Right lobe of liver (tissue), 6 donors: ENCODE results near the gene STAT5B. TPM values are rescaled to one million over a fixed set of nuclear protein-coding genes. Genes with fewer than 3 reads are reported as not detected.

Experiments used
- ATAC-seq, 4 donors: fragments of 200-7000 bp; cut with Tn5 transposase; one replicate each; pipeline ENCODE4 v1.9.1; 2020; ENCODE audit warnings: mild to moderate bottlenecking in 4 of 4, moderate library complexity in 4 of 4
- DNase-seq, 3 donors: peaks; one replicate each; pipeline ENCODE4 v3.0.0-alpha.2; 2020
- H3K27ac ChIP-seq, 3 donors: fragments of 200-600 bp; one replicate each; pipeline ENCODE4 v1.8.0; 2022
- H3K27me3 ChIP-seq, 2 donors: fragments of 200-600 bp; one replicate each; pipeline ENCODE4 v1.8.0; 2022
- H3K36me3 ChIP-seq, 4 donors: fragments of 200-600 bp; sonication (generic) in 1 of 4; one replicate each; pipeline versions ENCODE4 v1.5.1 to v1.8.0; 2017 to 2022; ENCODE audit warnings: control low read depth in 1 of 4
- H3K4me1 ChIP-seq, 4 donors: fragments of 200-600 bp; sonication (generic) in 1 of 4; one replicate each; pipeline versions ENCODE4 v1.5.1 to v1.8.0; 2017 to 2022; ENCODE audit warnings: control low read depth in 1 of 4
- H3K4me3 ChIP-seq, 3 donors: fragments of 200-600 bp; one replicate each; pipeline ENCODE4 v1.8.0; 2022
- H3K9me3 ChIP-seq, 4 donors: fragments of 200-600 bp; sonication (generic) in 1 of 4; one replicate each; pipeline versions ENCODE4 v1.5.1 to v1.8.0; 2017 to 2022; ENCODE audit warnings: control low read depth in 1 of 4
- POLR2A ChIP-seq: fragments of 450-650 bp; IDR thresholded peaks from one replicate; pipeline ENCODE4 v1.6.1; 2017; ENCODE audit warnings: antibody characterized with exemption, mild to moderate bottlenecking
- WGBS: methylation state at CpG from one replicate; pipeline ENCODE4 v1.1.6; 2018; ENCODE audit warnings: low coverage, low lambda C conversion rate; ENCODE audit not compliant: insufficient coverage; ENCODE audit errors: missing lambda C conversion rate; 5-methylcytosine and 5-hydroxymethylcytosine counted together
- intact Hi-C, 2 donors: fragments of 100-400 bp; cut with DNase I; formaldehyde crosslinking; loops; one replicate each; pipeline versions ENCODE4 v1.11.2 to v1.14.1; 2022
- total RNA-seq, 6 experiments: library from RNA; depleted of rRNA in 2 of 6; stranded (reverse); fragments of >200 nt in 2 of 6; fragmentation: NEBNext Ultra II Directional in 3 of 6; extraction: Animal tissue kit (Norgen Biotek cat#: 25700) in 3 of 6; gene quantifications; one replicate each; pipeline versions ENCODE4 v1.1.0 to v1.2.4, GENCODE V29; 2016 to 2023
- TF ChIP-seq, protein P1 (sequence below), 4 donors: fragments of 200-600 bp in 3 of 4; fragments of 450-650 bp in 1 of 4; IDR thresholded peaks; one replicate each; pipeline versions ENCODE4 v1.5.1 to v1.8.0; 2016 to 2022; ENCODE audit warnings: antibody characterized with exemption in 4 of 4, mild to moderate bottlenecking in 2 of 4
- donor health status: DM: no; HTN: yes; CAD: no.
- donor health status: DM: no; HTN: no; CAD: no.
- donor health status: DM: no; HTN: no; CAD: no.
- donor health status: DM: no; HTN: yes; CAD: no.
- donor health status: DM: no; HTN: yes; CAD: no.

Gene STAT5B
- total RNA-seq, 6 experiments from 2014 or later = 21.2 to 29.0 (median 26.7) TPM

DNA sequence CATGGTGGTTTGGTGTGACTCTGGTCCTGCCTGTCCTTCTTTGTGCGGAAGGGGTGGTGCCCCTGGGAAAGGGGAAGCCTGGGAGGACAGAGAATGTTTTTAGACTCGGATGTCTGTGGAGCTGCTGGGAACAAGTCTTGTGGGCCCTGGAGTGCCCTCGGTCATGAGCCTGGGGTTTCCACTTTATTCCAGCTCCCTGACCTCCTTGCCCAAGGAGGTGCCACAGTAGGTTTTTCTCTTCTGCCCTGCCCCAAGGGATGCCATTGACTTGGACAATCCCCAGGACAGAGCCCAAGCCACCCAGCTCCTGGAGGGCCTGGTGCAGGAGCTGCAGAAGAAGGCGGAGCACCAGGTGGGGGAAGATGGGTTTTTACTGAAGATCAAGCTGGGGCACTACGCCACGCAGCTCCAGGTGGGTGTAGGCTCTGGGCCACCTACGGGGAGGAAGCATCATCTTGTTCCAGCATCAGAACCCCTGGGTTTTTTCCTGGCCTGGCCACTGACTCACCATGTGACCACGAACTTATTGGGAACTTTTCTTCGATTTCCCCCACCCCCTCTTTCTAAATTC, 13.5 kb upstream of the STAT5B start:
- TF ChIP-seq POLR2A = no peak
- TF ChIP-seq, protein P1, sequence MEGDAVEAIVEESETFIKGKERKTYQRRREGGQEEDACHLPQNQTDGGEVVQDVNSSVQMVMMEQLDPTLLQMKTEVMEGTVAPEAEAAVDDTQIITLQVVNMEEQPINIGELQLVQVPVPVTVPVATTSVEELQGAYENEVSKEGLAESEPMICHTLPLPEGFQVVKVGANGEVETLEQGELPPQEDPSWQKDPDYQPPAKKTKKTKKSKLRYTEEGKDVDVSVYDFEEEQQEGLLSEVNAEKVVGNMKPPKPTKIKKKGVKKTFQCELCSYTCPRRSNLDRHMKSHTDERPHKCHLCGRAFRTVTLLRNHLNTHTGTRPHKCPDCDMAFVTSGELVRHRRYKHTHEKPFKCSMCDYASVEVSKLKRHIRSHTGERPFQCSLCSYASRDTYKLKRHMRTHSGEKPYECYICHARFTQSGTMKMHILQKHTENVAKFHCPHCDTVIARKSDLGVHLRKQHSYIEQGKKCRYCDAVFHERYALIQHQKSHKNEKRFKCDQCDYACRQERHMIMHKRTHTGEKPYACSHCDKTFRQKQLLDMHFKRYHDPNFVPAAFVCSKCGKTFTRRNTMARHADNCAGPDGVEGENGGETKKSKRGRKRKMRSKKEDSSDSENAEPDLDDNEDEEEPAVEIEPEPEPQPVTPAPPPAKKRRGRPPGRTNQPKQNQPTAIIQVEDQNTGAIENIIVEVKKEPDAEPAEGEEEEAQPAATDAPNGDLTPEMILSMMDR (IDR thresholded peaks at IDR 0.05) = no peak
- Histone ChIP-seq H3K4me1 (peaks cover 0 to 6% (median 2%) of the 10 kb centered on the region in 4 donors), H3K27me3 (no peaks in the 10 kb centered on the region), H3K9me3 (no peaks in the 10 kb centered on the region), H3K27ac (peak overlapping the region in 1 of 3 donors; percentile 75), H3K36me3 (no peaks in the 10 kb centered on the region), H3K4me3 (peak overlapping the region in 1 of 3 donors; percentile 72)
- no peak for DNase-seq
- 40% methylated on average over 2 of the region's 9 CpGs for WGBS
- peak in 2 of 4 donors; percentile 10 to 19 for ATAC-seq
- intact Hi-C loops = no loop called here

DNA sequence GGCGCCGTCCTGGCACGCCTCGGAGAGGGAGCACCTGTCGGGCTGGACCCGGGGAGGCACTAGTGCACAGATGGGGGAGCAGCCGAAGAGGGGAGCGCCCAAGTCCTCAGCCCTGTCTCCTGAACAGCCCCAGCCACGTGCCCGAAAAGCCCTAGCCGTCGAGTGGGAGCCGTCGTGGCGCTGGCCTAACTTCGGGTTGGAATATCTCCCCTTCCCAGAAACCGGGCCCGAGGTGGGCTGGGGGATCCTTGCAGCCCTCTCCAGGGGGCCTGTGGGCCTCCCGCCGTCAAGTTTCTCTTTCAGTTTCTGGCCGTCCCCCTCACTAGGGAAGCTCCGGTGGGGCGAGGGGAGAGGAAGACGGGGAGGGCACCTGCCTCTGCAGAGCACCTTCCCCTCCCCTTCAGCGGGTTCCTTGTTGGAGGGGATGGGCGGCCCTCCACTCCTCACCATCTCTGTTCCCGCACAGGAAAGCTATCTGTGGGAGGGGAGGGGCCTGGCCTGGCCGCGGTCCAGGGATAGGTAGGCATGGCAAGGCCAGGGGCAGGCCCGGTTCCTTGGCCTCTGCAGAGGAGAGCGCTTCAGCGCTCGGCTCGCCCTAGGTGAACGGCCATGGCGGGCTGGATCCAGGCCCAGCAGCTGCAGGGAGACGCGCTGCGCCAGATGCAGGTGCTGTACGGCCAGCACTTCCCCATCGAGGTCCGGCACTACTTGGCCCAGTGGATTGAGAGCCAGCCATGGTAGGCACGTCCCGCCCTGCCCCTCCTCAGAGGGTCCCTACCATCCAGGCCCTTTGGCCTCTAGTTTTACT, 12.8 kb upstream of the STAT5B start:
- TF ChIP-seq POLR2A = no peak
- TF ChIP-seq, protein P1 (IDR thresholded peaks at IDR 0.05) = no peak
- 20% methylated on average over 1 of the region's 44 CpGs for WGBS
- peak; percentile 65 to 73 (median 66) for DNase-seq
- Histone ChIP-seq H3K36me3 (no peaks in the 10 kb centered on the region), H3K27ac (peak overlapping the region; percentile 50 to 79 (median 75)), H3K4me3 (peak overlapping the region; percentile 57 to 72 (median 58)), H3K4me1 (peaks cover 0 to 6% (median 2%) of the 10 kb centered on the region in 4 donors), H3K9me3 (no peaks in the 10 kb centered on the region), H3K27me3 (no peaks in the 10 kb centered on the region)
- peak; percentile 29 to 48 (median 42) for ATAC-seq
- intact Hi-C loops = no loop called here

- Histone ChIP-seq H3K9me3 (no peaks in the 10 kb centered on the region), H3K4me1 (peaks cover 0 to 6% (median 2%) of the 10 kb centered on the region in 4 donors), H3K36me3 (no peaks in the 10 kb centered on the region), H3K4me3 (peak within 1 kb of the TSS; percentile 57 to 72 (median 58)), H3K27ac (peak within 1 kb of the TSS; percentile 50 to 79 (median 75)), H3K27me3 (no peaks in the 10 kb centered on the region)
- peak; percentile 90 to 92 (median 90) for DNase-seq
- WGBS = 21% methylated on average over 11 of the region's 88 CpGs
- peak; percentile 87 for TF ChIP-seq POLR2A
- TF ChIP-seq, protein P1 (IDR thresholded peaks at IDR 0.05) = no peak
- ATAC-seq = peak; percentile 88 to 94 (median 91)
- intact Hi-C loops = no loop called here
Observed at GRCh38 chr17:42287977-42288802, 12.0 kb upstream of the STAT5B start, which contains the start of gene STAT5A. Gene STAT5A (plus strand): TSS chr17:42288498. CDS start chr17:42289412, 914 bp downstream.

DNA sequence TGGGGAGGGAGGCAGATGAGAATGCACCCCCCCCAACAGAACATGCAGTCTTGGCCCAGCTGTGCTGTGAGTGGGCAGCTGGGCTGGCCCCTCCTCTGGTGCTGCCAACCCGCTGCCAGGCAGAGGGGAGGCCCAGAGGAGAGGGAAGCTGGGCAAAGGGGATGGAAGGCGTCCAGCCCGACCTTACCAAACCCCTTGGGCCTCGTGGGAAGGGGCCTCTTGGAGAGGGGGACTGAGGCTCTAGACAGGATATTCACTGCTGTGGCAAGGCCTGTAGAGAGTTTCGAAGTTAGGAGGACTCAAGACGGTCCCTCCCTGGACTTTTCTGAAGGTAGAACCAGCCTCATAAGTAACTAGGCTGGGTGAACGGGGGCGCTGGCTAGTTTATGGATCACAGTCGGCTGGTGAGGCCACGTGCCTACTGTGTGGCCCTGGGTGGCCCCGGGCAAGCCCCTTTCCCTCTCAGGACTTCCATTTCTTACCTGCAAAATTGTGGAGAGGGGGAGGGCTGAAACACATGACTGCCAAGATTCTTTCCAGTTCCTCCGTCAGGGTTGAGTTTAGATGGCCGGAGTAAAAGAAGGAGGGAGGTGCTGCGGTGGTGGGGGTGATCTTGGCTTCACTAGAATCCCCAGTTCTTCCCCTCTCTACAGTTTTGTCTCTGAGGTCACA, 11.2 kb upstream of the STAT5B start:
- peak in 1 of 3 donors; percentile 47 for DNase-seq
- Histone ChIP-seq H3K4me1 (peaks cover 0 to 6% (median 2%) of the 10 kb centered on the region in 4 donors), H3K27me3 (no peaks in the 10 kb centered on the region), H3K36me3 (no peaks in the 10 kb centered on the region), H3K9me3 (no peaks in the 10 kb centered on the region), H3K27ac (peak overlapping the region; percentile 22 to 79 (median 75)), H3K4me3 (peak overlapping the region; percentile 57 to 72 (median 58))
- intact Hi-C loops = no loop called here
- 66% methylated on average over 5 of the region's 14 CpGs for WGBS
- TF ChIP-seq, protein P1 (IDR thresholded peaks at IDR 0.05) = no peak
- TF ChIP-seq POLR2A = peak; percentile 15
- peak in 3 of 4 donors; percentile 2 to 10 (median 6) for ATAC-seq
